NCI-H446 treated with DMSO at 0.1 percent for 48 hours (cell line): Measurements from ENCODE around the gene ATP5F1D.

ENCODE experiments used
- DNase-seq: peaks from one replicate; lab custom pipeline; 2025; lab: John Stamatoyannopoulos, UW

ATP5F1D gene

GRCh38 chr19:1259206-1259875, 17.8 kb downstream of the ATP5F1D start:
- no peak for DNase-seq

GRCh38 chr19:1259876-1260748, 18.6 kb downstream of the ATP5F1D start:
- no peak for DNase-seq

DNA sequence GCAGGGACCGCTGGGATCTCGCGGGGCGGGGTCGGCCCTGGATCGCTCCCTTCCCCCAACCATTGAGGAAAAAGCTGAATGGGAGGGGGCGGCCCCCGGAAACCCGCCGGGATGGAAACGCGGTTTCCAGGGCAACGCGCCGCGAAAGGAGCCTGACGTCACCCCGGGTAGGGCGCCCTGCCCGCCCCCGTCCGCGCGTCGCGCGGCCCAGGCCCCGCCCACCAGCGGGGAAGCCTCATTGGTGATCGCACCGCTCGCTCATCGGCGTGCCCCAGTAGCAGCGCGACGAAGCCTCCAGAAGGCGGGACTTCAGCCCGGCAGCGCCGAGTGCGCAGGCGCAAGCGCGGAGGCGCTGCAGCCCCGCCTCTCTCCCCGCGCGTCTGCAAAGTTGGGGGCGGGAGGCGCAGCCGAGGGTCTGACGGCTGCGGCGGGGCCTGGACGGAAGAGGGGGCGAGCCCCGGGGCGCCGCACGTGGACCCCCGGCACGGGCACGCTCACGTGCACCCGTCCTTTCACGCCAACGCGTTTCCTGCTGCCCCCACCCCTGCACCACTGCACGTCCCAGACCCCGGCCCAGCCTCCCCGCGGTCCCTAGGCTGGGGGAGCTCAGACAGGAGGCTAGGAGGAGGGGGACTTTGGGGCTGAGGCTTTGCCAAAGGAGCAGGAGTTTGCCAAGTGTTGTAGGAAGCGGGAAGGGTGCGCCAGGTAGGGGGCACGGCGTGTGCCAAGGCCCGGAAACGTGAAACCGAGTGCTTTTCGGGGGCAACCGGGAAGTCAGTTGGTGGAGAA, 19.4 kb downstream of the ATP5F1D start:
- DNase-seq, result peak; percentile 93

DNA sequence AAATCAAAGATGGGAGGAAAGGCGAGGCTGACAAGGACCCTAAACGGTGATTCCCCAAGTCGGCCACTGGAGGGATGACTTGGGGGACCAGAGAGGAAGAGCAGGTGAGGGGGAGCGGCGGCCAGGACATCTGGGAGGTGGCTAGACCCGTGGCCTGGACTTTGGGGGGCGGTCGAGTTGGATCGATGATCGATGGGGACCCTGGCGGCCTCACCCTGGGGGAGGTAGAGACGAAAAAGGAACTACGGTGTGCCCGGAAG, 19.9 kb downstream of the ATP5F1D start:
- no peak for DNase-seq

DNA sequence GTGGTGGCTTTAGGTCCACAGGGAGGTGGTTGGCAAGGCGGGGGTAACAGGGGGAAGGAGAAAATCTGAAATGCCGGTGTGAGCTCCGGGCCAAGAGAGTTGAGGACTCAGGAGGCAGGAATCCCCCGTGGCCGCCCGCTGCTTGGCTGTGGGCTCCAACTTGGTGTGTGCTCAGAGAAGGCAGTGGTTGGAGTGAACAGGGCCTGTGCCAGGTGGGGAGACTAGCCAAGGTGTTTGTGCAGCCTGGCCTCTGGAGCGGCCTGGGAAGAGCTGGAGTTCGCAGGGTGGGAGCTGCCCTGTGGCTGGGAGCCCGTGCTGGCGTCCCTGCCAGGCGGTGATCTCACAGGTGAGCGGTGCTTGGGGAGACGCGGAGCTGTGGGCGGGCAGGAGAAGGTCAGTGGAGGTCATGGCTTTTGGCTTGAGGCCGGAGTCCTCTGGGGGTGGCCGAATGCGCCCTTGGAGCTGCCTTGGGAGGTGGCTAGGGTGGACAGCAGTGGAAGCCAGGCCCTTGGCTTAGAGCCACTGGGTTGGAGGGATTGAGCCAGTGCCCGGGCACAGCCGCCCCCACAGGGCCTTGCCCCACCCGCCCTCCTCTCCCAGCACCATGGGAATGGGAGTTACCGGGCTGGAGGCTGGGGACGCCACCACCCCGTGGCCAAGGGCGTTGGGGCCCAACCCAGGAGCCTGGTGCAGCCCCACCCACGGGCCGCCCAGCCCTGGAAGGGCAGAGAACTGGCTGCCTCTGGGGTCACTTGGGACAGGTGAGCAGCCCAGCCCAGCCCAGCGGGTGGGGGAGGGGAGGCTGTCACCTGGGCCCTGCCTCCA, 20.5 kb downstream of the ATP5F1D start:
- no peak for DNase-seq

DNA sequence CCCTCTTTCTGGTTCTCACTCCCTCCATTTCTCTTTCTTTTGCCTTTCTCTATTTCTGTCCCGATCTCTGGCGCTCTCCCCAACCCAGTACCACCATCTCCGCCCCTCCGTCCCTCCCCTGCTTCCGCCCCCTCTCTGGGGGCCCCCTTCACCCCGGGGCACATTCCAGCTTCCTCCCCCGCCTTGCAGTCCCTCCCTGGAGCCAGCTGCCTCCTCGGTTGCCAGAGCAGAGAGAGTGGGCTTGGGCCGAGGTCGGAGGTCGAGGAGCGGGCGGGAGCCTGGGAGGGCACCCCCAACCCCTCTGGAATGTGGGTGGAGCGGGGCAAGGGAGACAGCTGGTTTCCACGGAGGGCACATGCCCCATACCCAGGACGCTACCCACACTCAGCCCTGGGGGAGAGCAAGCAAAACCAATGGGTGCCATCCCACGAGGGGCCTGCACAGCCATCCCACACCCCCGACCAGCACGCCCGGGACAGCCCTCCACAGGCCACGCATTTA, 21.1 kb downstream of the ATP5F1D start:
- no peak for DNase-seq

- DNase-seq, result no peak
Measured at GRCh38 chr19:1263188-1263587, 21.6 kb downstream of the ATP5F1D start.

GRCh38 chr19:1264801-1265614, 23.5 kb downstream of the ATP5F1D start:
- no peak for DNase-seq

DNA sequence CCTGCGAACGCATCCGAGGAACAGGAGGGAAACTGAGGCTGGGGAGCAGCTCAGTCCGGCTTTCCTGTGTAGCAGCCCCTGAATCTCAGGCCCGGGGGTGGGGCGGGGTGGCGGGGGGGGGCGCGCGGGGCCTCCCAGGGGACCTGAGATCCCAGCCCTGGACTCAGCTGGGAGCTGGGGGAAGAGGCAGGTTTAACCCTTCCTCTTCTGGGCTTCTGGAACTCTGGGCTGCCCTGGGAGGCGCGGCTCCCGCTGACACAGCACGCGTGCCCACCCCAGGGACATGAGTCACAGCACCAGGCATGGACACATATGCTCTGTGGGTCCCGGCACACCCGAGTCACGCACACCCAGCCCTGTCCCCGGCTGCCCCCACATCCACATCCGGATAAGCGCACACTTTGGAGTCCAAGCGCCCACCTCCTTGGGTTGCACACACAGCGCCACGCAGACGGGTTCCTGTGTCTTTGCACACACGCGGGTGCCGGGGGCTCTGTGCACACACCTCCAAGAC, 24.1 kb downstream of the ATP5F1D start:
- DNase-seq, result no peak

GRCh38 chr19:1266129-1266915, 24.8 kb downstream of the ATP5F1D start:
- DNase-seq, result peak; percentile 40

DNA sequence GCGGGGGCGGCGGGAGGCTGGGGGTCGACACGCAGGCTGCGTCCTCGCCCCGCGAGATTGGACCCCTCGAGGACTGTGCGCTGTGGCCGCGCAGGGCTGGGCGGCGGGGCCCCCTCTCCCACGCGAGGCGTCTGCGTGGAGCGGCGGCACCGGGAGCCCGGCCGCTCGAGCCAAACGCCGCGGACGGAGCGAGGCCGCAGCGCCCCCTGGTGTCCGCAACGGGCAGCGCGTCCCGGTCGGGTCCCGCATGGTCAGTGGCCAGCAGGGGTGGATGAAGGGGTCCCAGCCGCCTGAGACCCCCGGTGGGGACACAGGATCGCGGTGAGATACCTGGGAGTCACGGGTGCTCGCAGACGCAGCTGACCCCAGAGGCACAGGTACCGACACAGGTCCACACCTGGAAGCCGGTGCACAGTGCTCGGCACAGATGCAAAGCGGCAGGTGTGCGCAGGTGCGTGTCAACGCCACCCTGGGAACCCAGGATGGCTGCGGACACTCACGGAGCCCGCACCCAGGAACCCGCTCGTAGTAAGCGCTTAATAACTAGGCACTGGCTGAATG, 25.4 kb downstream of the ATP5F1D start:
- DNase-seq, result no peak

DNA sequence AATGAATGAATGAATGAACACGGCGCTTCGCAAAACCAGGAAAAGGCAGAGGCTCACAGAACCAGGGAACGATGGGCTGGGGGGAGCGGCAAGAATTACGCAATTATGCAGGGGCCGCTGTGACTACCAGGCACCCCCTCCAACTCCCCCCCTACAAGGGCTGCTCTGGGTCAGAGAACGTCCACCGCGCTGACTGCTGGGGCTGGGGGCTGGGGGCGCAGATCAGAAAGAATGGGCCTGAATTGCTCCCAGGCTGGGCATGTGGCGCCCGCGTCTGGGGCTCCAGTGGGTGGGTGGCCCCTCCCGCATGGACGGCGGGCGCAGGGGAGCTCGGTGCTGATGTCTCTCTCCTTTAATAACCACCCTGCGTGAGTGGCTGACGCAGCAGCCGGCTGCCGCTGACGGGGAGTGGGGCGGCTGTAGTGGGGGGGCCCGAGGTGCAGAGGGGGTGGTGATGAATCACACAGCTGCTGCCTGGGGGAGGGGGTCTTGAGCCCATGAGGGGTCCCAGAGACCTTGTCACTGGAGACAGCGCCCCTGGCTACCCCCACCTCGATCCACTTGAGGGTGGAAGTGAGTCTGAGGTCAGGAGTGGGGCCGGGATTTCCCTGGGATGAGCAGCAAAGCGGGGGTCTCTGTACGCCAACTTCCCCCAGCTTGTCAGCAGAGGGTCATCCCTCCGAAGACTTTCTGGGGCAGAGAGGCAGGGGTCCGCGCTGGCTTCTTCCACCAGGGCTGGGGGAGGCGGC, 26.1 kb downstream of the ATP5F1D start:
- no peak for DNase-seq

- DNase-seq, result no peak
Measured at GRCh38 chr19:1268226-1269064, 26.9 kb downstream of the ATP5F1D start.

DNA sequence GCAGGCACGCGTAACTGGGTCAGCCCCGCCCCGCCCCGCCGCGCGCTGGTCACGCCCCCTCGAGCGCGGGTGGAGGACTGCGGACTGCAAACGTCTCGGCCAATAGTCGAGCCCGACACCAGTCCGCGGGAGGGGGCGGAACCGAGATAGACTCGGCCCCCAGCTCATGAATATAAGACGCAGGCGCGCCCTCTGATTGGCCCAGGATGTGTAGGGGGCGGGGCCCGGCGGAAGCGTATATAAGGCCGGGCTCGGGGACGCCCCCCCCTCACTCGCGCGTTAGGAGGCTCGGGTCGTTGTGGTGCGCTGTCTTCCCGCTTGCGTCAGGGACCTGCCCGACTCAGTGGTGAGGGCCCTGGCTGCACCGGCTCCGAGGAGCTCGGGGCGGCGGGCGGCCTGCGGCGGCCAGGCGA, 27.5 kb downstream of the ATP5F1D start, which contains the start of gene CIRBP:
Gene CIRBP (plus strand): TSS at position 268 of the 413 bp plus-strand sequence. CDS start 1,602 bp downstream, outside the sequence.
- peak; percentile 99 for DNase-seq

DNA sequence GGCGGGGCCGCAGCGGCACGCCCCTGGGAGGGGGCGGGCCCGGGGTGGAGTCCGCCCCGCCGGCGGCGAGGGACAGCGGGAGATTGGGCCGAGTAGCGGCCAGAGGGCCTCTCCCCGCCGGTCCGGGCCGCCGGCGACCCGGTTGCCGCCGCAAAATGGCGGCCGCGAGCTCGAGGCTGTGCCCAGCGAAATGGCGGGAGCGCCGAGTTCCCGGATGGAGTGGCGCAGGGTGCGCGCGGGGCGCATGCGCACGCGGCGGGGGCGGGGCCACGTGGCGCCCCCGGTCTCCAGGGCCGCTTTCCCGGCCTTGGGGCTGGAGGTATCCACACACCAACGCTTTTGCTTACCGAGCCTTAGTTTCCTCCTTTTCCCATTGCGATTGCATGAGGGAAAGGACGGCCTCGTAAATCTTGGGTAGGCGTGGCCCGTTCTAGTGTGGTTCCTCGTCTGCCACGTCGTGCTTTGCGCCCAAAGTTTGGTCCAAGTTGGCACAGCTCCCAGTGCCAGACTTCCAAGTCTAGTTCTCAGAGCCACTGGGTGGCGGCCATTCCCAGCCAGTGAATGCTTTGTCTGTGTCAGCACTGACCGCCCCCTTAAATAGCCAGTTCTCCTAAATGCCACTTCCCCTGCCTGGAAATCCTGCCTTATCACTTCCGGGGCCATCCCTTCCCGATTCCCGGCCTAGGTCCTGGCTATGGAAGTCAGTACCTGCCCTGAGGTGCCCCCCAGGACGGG, 28.1 kb downstream of the ATP5F1D start:
- DNase-seq, result peak; percentile 94

- peak; percentile 43 for DNase-seq
Measured at GRCh38 chr19:1270213-1270853, 28.8 kb downstream of the ATP5F1D start.
